HCT116 (cell line): ENCODE measurements around the gene NAALADL2. TPM values are rescaled to one million over a fixed set of nuclear protein-coding genes. Genes with fewer than 3 reads are reported as not detected.

Experiments used
- ATAC-seq: fragments of 200-7000 bp; cut with Tn5 transposase; 2 replicates; pipeline ENCODE4 v1.9.1; 2020; ENCODE audit warnings: mild to moderate bottlenecking, moderate library complexity
- BruUV-seq: library from RNA; stranded (reverse); fragments of 400-500 nt; replicated peaks from 2 replicates; lab custom pipeline; 2021; lab: Mats Ljungman, UMichigan
- CTCF ChIA-PET: fragments of 300-600 bp; sonication (Branson Sonifier 250); formaldehyde crosslinking; loops from one replicate; lab custom pipeline; 2021; ENCODE audit warnings: antibody characterized with exemption; lab: Charles Lee
- POLR2A ChIA-PET: fragments of 300-600, 350-600 bp; sonication (Branson Sonifier 250); formaldehyde crosslinking; loops from one replicate; lab custom pipeline; 2021; ENCODE audit warnings: antibody characterized with exemption; lab: Charles Lee
- RAD21 ChIA-PET, 2 experiments: fragments of 300-600 bp; sonication (Branson Sonifier 250); formaldehyde crosslinking; loops; one replicate each; lab custom pipeline; 2023; ENCODE audit warnings: low total read pairs in 2 of 2; ENCODE audit not compliant: uncharacterized antibody in 2 of 2, unreplicated experiment in 2 of 2, low non-redundant PET in 1 of 2; lab: Charles Lee
- DNase-seq: peaks from one replicate; pipeline ENCODE4 v3.0.0-alpha.2; 2010; ENCODE audit warnings: low read depth, low spot score
- H2AFZ ChIP-seq: fragments of 200-600 bp; shearing (Covaris generic), sonication (generic); 2 replicates; pipeline ENCODE4 v1.6.1; 2017; ENCODE audit warnings: low read depth, mixed run types, mixed read lengths, antibody characterized with exemption, low read length; ENCODE audit not compliant: poor library complexity, severe bottlenecking
- H3K27ac ChIP-seq: 2 replicates; pipeline ENCODE4 v1.5.1; 2012; ENCODE audit warnings: low read depth, low read length
- H3K27me3 ChIP-seq: fragments of 200-600 bp; sonication (generic); 2 replicates; pipeline ENCODE4 v1.6.1; 2016; ENCODE audit warnings: mixed run types, low read length, mixed read lengths; ENCODE audit not compliant: insufficient read depth
- H3K36me3 ChIP-seq, 2 experiments: fragments of 200-500 bp in 1 of 2; fragments of 200-600 bp in 1 of 2; sonication (Bioruptor generic) in 1 of 2; sonication (generic) in 1 of 2; 2 replicates each; pipeline versions ENCODE4 v1.5.1 to v1.6.1; 2014 to 2016; ENCODE audit warnings: low read length in 2 of 2, inconsistent platforms in 1 of 2, mixed read lengths in 1 of 2, mixed run types in 1 of 2; ENCODE audit not compliant: insufficient read depth in 2 of 2, control insufficient read depth in 1 of 2
- H3K4me1 ChIP-seq, 2 experiments: fragments of 200-600 bp in 1 of 2; sonication (generic) in 1 of 2; 2 replicates each; pipeline versions ENCODE4 v1.5.1 to v1.6.1; 2012 to 2017; ENCODE audit warnings: low read length in 2 of 2, inconsistent platforms in 1 of 2, mild to moderate bottlenecking in 1 of 2, mixed read lengths in 1 of 2, mixed run types in 1 of 2, moderate library complexity in 1 of 2; ENCODE audit not compliant: insufficient read depth in 2 of 2, control insufficient read depth in 1 of 2
- H3K4me2 ChIP-seq: fragments of 200-600 bp; sonication (generic); 2 replicates; pipeline ENCODE4 v1.6.1; 2017; ENCODE audit warnings: mixed run types, low read length, mixed read lengths
- H3K4me3 ChIP-seq, 2 experiments: fragments of 200-600 bp in 1 of 2; sonication (generic) in 1 of 2; replicated peaks in 1 of 2; 2 replicates each; pipeline ENCODE4 v1.5.1; 2011 to 2016; ENCODE audit warnings: low read length in 2 of 2, control low read depth in 1 of 2, low read depth in 1 of 2, mild to moderate bottlenecking in 1 of 2, mixed read lengths in 1 of 2, mixed run types in 1 of 2
- H3K79me2 ChIP-seq: fragments of 200-600 bp; sonication (generic); 2 replicates; pipeline ENCODE4 v1.6.1; 2017; ENCODE audit warnings: mild to moderate bottlenecking, mixed run types, low read length, moderate library complexity, mixed read lengths; ENCODE audit not compliant: insufficient read depth
- H3K9ac ChIP-seq: fragments of 200-600 bp; sonication (generic); 2 replicates; pipeline ENCODE4 v1.6.1; 2016; ENCODE audit warnings: low read length, mixed read lengths
- H3K9me2 ChIP-seq: fragments of 200-600 bp; sonication (generic), shearing (Covaris generic); 2 replicates; pipeline ENCODE4 v1.6.1; 2017; ENCODE audit warnings: mixed run types, mild to moderate bottlenecking, moderate library complexity; ENCODE audit not compliant: insufficient read depth
- H3K9me3 ChIP-seq, 2 experiments: fragments of 200-500 bp in 1 of 2; fragments of 200-600 bp in 1 of 2; sonication (Bioruptor generic) in 1 of 2; sonication (generic) in 1 of 2; 2 replicates each; pipeline ENCODE4 v1.6.1; 2014 to 2017; ENCODE audit warnings: low read length in 2 of 2, mixed read lengths in 2 of 2, inconsistent platforms in 1 of 2, low read depth in 1 of 2, mild to moderate bottlenecking in 1 of 2, mixed run types in 1 of 2, moderate library complexity in 1 of 2; ENCODE audit not compliant: control insufficient read depth in 1 of 2, insufficient read depth in 1 of 2
- H4K20me1 ChIP-seq: fragments of 200-600 bp; sonication (generic), shearing (Covaris generic); 2 replicates; pipeline ENCODE4 v1.6.1; 2017; ENCODE audit warnings: mixed run types, mild to moderate bottlenecking, moderate library complexity; ENCODE audit not compliant: insufficient read depth
- CBX3 ChIP-seq: IDR thresholded peaks from 2 replicates; pipeline ENCODE4 v1.6.1; 2012; ENCODE audit warnings: low read depth
- CEBPB ChIP-seq: IDR thresholded peaks from 2 replicates; pipeline ENCODE4 v1.6.1; 2012; ENCODE audit warnings: low read depth
- EGR1 ChIP-seq: IDR thresholded peaks from 2 replicates; pipeline ENCODE4 v1.6.1; 2012; ENCODE audit warnings: low read depth
- EZH2 ChIP-seq: fragments of 200-600 bp; sonication (generic); IDR thresholded peaks from 2 replicates; pipeline ENCODE4 v1.6.1; 2017; ENCODE audit warnings: antibody characterized with exemption, mixed run types
- EZH2phosphoT487 ChIP-seq: fragments of 200-600 bp; IDR thresholded peaks from 2 replicates; pipeline ENCODE4 v1.6.1; 2018; ENCODE audit warnings: antibody characterized with exemption, borderline replicate concordance
- FOSL1 ChIP-seq: IDR thresholded peaks from 2 replicates; pipeline ENCODE4 v1.6.1; 2012; ENCODE audit warnings: low read depth
- MAX ChIP-seq: IDR thresholded peaks from 2 replicates; pipeline ENCODE4 v1.6.1; 2012
- POLR2A ChIP-seq: IDR thresholded peaks from 2 replicates; pipeline ENCODE4 v1.7.0; 2011; ENCODE audit warnings: borderline replicate concordance; ENCODE audit not compliant: insufficient read depth, insufficient read length; ENCODE audit errors: extremely low read depth
- POLR2AphosphoS5 ChIP-seq: IDR thresholded peaks from 2 replicates; pipeline ENCODE4 v1.6.1; 2011; ENCODE audit warnings: mild to moderate bottlenecking, low read depth, low read length, moderate library complexity
- RAD21 ChIP-seq: IDR thresholded peaks from 2 replicates; pipeline ENCODE4 v1.6.1; 2012; ENCODE audit warnings: low read depth, mild to moderate bottlenecking
- SIN3A ChIP-seq: IDR thresholded peaks from 2 replicates; pipeline ENCODE4 v1.6.1; 2012; ENCODE audit warnings: low read depth
- YY1 ChIP-seq: IDR thresholded peaks from 2 replicates; pipeline ENCODE4 v1.6.1; 2011; ENCODE audit warnings: low read length, low read depth, moderate library complexity, mild to moderate bottlenecking; ENCODE audit not compliant: insufficient replicate concordance; ENCODE audit errors: extremely low read depth
- ZFX ChIP-seq: fragments of 450-650 bp; IDR thresholded peaks from 2 replicates; pipeline ENCODE4 v1.6.1; 2017
- ZNF274 ChIP-seq: fragments of 200-500 bp; sonication (Bioruptor generic); IDR thresholded peaks from 2 replicates; pipeline ENCODE4 v1.6.1; 2014; ENCODE audit warnings: mild to moderate bottlenecking, low read depth, low read length, inconsistent platforms
- intact Hi-C: fragments of 100-400 bp; cut with micrococcal nuclease; formaldehyde crosslinking; loops from 2 replicates; pipeline ENCODE4 v1.10.0; 2022
- total RNA-seq: library from RNA; stranded (reverse); gene quantifications from one replicate; pipeline ENCODE4 v1.2.1, GENCODE V29; 2021; ENCODE audit not compliant: unreplicated experiment
- TF ChIP-seq, protein P1 (sequence below): IDR thresholded peaks from 2 replicates; pipeline ENCODE4 v1.6.1; 2011; ENCODE audit warnings: mild to moderate bottlenecking, low read length, moderate library complexity; ENCODE audit not compliant: insufficient replicate concordance; ENCODE audit errors: extremely low read depth
- TF ChIP-seq, protein P2 (sequence below): IDR thresholded peaks from 2 replicates; pipeline ENCODE4 v1.6.1; 2012
- TF ChIP-seq, protein P3 (sequence below): IDR thresholded peaks from 2 replicates; pipeline ENCODE4 v1.6.1; 2012; ENCODE audit warnings: low read depth

Gene NAALADL2
- total RNA-seq, 1 experiment from 2014 or later = 2.9 TPM

DNA sequence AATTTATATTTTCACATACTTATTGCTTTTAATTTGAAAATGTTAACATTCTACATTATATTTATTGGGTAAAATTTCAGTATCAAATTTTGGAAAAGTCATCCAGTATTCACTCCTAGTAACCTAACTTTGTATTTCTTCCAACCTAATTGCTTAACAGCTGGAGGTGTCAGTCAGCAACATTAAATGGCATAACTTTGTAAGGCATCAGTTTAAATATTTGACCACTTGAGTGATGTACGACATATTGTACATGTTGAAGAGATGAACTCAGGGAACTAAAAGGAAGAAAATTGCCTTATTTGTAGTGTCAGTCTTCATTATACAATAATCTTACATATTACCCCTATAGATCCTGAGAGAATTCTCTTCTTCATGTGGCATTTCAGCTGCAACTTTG lies 326.8 kb downstream of the NAALADL2 start:
- H3K27me3 ChIP-seq = no peaks in the 10 kb centered on the region
- no peaks in the 10 kb centered on the region for H3K79me2 ChIP-seq
- no peaks in the 10 kb centered on the region for H3K9me3 ChIP-seq
- no peak overlapping the region for H3K9ac ChIP-seq
- no peak for ATAC-seq
- intact Hi-C loops = no loop called here
- H4K20me1 ChIP-seq = no peaks in the 10 kb centered on the region
- H2AFZ ChIP-seq = peak overlapping the region; percentile 66
- DNase-seq = no peak
- no peaks in the 10 kb centered on the region for H3K9me2 ChIP-seq
- TF ChIP-seq, protein P1, sequence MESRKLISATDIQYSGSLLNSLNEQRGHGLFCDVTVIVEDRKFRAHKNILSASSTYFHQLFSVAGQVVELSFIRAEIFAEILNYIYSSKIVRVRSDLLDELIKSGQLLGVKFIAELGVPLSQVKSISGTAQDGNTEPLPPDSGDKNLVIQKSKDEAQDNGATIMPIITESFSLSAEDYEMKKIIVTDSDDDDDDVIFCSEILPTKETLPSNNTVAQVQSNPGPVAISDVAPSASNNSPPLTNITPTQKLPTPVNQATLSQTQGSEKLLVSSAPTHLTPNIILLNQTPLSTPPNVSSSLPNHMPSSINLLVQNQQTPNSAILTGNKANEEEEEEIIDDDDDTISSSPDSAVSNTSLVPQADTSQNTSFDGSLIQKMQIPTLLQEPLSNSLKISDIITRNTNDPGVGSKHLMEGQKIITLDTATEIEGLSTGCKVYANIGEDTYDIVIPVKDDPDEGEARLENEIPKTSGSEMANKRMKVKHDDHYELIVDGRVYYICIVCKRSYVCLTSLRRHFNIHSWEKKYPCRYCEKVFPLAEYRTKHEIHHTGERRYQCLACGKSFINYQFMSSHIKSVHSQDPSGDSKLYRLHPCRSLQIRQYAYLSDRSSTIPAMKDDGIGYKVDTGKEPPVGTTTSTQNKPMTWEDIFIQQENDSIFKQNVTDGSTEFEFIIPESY = no peak
- TF ChIP-seq EGR1 = no peak
- TF ChIP-seq, protein P2, sequence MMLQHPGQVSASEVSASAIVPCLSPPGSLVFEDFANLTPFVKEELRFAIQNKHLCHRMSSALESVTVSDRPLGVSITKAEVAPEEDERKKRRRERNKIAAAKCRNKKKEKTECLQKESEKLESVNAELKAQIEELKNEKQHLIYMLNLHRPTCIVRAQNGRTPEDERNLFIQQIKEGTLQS = no peak
- TF ChIP-seq ZNF274 = no peak
- no peak for TF ChIP-seq MAX
- TF ChIP-seq CEBPB = no peak
- TF ChIP-seq RAD21 = no peak
- TF ChIP-seq EZH2 = no peak
- no peak for TF ChIP-seq POLR2A
- TF ChIP-seq, protein P3, sequence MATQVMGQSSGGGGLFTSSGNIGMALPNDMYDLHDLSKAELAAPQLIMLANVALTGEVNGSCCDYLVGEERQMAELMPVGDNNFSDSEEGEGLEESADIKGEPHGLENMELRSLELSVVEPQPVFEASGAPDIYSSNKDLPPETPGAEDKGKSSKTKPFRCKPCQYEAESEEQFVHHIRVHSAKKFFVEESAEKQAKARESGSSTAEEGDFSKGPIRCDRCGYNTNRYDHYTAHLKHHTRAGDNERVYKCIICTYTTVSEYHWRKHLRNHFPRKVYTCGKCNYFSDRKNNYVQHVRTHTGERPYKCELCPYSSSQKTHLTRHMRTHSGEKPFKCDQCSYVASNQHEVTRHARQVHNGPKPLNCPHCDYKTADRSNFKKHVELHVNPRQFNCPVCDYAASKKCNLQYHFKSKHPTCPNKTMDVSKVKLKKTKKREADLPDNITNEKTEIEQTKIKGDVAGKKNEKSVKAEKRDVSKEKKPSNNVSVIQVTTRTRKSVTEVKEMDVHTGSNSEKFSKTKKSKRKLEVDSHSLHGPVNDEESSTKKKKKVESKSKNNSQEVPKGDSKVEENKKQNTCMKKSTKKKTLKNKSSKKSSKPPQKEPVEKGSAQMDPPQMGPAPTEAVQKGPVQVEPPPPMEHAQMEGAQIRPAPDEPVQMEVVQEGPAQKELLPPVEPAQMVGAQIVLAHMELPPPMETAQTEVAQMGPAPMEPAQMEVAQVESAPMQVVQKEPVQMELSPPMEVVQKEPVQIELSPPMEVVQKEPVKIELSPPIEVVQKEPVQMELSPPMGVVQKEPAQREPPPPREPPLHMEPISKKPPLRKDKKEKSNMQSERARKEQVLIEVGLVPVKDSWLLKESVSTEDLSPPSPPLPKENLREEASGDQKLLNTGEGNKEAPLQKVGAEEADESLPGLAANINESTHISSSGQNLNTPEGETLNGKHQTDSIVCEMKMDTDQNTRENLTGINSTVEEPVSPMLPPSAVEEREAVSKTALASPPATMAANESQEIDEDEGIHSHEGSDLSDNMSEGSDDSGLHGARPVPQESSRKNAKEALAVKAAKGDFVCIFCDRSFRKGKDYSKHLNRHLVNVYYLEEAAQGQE = no peak
- TF ChIP-seq ZFX = no peak
- no peak for TF ChIP-seq EZH2phosphoT487
- TF ChIP-seq POLR2AphosphoS5 = no peak
- TF ChIP-seq FOSL1 = no peak
- TF ChIP-seq YY1 = no peak
- TF ChIP-seq SIN3A = no peak
- no peak for TF ChIP-seq CBX3
- H3K36me3 ChIP-seq = no peaks in the 10 kb centered on the region
- ChIA-PET CTCF (no interaction called here), POLR2A (no interaction called here), RAD21 (no interaction called here)
- H3K27ac ChIP-seq = no peak overlapping the region
- BruUV-seq = no TSS peak
- no peak overlapping the region for H3K4me2 ChIP-seq
- H3K4me3 ChIP-seq = no peak overlapping the region
- H3K4me1 ChIP-seq = no peaks in the 10 kb centered on the region
